GM18909 (cell line): ENCODE measurements around the gene SMC4.

Source experiments
- ATAC-seq: cut with Tn5 transposase; IDR thresholded peaks from one replicate; pipeline ENCODE4 v1.9.1; 2021; ENCODE audit warnings: mild to moderate bottlenecking; ENCODE audit not compliant: unreplicated experiment, poor library complexity

SMC4 gene

DNA sequence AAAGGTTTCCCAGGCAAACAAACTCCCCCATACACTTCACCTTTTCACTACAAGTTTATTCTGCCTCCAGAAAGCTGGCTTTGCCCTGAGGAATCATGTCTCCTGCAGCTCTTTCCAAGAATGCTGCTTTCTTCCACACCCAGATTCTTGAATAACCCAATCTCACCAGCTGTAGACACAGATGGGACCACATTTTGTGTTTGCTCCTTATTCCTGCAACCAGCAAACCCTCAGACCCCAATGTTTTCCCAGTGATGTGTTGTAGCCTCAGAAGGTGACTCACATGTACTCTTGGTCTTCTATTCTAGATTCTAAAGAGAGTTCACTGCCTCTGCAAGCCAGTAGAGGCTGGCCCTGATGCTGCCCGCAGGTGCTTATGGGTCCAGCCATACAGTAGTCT is 73.8 kb downstream of the SMC4 start:
- ATAC-seq = no peak

DNA sequence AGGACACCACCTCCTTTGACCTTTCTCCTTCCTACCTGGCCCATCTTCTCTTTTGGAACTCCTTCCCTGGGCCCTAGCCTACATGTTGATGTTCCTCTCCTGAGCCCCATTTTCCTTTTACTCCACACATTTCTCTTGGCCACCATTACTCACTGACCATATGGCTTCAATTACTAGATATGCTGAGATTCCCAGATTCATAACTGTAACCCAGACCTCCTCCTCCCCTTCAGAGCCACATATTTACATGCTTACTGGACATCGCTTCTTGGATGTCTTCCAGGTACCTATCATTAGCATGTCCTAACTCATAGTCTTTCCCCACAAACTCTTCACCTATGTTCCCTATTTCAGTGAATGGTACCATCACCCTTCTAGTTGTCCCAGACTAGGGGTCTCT is 74.5 kb downstream of the SMC4 start:
- ATAC-seq = no peak

DNA sequence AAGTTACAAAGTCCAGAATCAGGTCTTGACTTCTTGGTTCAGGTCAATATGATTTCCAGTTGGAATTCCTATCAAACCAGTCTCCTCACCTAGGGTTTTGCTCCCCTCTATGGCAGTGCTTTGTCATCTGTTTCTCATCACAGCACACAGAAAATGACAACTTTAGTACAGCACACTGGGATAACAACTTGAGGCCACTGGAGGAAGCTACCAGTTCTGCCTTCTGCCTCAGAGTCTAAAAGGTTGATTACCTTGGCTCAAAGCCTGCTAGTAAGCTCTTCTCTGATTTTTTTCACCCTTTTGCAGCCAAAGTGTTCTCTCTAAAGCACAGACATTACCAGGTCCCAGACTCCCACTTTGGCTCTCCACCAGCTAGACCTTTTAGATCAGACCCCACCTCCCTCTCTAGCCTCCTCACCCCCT is 75.0 kb downstream of the SMC4 start:
- ATAC-seq = no peak

DNA sequence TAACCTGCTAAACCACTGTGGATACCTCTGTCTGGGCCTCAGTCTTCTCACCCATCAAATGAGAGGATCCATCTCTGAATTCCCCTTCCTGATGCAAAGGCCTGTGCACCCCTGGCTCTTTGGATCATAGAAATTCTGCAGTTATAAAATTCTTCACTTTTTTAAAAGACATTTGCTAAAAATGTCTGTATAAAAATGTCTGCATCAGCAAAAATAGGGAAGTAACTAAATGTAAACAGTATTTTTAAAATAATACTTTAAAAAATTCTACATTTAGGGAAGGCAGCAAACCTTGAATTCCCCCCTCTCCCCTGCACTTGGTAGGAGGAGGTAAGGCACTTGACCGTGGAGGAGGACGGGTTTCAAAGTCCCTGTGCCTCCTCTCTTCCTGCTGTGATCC is 75.7 kb downstream of the SMC4 start:
- no peak for ATAC-seq

DNA sequence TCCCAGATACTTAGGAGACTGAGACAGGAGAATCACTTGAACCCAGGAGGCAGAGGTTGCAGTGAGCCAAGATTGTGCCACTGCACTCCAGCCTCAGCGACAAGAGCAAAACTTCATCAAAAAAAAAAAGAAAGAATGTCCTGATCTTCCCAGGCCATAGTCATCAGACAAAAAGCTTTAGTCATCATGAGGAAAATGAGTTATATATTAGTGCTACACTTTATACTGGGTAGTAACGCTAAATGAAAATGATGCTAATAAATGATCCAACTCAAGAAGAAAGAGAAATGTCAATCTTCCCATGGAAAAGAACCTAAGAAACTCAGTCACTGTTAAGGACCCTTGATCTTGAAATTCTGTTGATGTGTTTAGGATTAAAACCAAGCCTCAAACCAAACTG is 76.4 kb downstream of the SMC4 start:
- no peak for ATAC-seq

DNA sequence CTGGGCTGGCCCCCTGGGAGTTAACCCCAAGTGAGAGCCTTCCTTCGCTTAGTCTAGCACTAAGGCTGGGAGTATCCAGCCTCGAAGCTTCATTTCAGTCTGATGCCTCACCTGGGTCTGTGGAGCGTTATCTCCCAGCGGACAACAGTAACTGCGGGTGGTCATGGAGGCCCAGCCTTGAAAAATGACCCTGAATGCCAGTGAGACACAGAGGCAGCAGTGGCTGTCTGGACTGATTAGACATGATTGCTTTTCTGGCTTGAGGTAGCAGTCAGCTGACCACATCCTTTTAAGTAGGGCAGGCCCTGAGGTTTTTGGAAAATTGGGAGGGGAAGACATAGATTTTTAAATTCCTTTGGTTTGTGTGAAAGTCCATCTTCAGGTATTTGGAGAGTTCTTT is 78.3 kb downstream of the SMC4 start:
- no peak for ATAC-seq

DNA sequence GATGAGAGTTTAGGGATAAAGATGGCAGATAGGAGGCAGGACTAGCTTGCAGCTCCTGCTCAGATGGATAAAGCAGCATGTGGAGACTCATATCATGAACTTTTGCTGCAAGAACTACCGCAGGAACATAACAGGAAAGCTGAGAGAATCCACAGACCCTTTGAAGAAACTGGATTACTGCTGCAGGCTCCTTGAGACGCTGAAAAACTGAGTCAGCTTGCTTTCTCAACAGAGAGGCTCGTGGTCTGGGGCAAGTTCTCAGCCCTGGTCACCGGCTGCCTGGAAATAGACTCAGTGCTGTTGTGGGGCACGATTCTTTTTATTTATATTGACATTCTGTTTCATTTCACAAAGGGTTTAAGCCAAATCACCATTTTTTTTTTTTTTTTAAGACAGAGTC is 78.9 kb downstream of the SMC4 start:
- no peak for ATAC-seq

DNA sequence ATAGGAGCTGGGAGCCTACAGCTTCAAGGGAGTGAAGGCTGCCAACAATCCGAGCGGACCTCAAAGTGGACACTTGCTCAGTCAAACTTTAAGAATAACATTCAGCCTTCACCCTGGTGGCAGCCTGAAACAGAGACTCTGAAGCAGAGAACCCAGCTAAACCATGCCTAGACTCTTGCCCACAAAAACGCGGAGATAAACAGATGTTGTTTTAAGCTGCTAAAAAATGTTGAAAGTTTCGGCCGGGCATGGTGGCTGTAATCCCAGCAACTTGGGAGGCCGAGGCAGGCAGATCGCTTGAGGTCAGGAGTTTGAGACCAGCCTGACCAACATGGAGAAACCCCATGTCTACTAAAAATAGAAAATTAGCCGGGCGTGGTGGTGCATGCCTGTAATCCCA is 79.9 kb downstream of the SMC4 start:
- no peak for ATAC-seq

DNA sequence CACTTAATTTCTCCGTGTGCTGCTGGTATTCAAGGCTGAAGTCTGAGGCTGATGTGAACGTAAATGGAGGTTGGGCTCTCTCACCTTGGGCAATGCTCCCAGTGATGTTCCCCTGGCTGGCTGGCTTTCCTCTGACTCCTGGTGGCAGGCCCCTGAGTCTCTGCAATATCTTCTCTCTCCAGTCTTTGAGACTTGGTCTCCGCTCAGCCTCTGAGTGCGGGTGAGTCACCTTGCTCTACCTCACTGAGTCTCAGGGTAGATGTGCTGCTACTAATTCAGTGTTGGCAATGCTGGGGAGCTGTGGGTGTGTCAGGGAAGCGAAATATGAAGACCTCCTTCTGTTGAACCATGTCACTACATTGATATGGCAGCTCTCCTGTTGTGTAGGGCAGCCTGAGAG is 81.5 kb downstream of the SMC4 start:
- ATAC-seq = no peak

DNA sequence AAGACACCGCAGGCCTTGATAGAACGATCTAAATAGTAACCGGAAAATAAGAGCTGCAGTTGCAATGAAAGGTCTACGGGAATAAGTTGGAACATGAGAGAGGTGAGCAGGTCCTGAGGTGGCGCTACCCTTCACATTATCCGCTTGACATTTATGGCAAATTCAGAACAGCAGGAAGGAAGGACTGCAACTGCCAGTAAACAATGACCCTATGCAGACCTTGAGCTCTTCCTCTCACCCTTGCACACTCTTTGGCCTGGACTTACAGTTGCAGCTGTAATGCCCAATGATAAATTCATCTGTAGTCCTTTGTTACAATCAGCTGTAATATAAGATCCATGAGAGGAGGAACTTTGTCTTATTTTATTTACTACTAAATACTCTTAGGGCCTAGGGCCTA is 82.4 kb downstream of the SMC4 start:
- ATAC-seq = no peak

DNA sequence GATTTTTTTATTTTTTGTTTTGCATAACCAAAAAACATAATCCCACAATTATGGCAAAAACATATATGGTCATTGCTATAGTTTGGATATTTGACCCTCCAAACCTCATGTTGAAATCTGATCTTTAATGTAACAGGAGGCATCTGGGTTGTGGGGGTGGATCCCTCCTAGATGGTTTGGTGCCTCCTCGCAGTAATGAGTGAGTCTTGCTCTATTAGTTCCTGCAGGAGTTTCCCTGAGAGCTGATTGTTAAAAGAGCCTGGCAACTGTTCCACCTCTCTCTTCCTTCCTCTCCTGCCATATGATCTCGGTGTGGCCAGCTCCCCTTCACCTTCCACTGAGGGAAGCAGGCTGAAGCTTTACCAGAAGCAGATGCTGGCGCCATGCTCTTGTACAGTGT is 83.3 kb downstream of the SMC4 start:
- no peak for ATAC-seq
